GM12878 (cell line): Measurements from ENCODE around the gene SH3YL1. TPM values are rescaled to one million over a fixed set of nuclear protein-coding genes. Genes with fewer than 3 reads are reported as not detected.
A peak's percentile ranks its signal among the peaks of the same experiment; 100 is the strongest.

ENCODE experiments used
- CHD4 ChIP-seq: fragments of 200-600 bp; sonication (generic); IDR thresholded peaks from 2 replicates; pipeline ENCODE4 v1.6.1; 2016; ENCODE audit warnings: mild to moderate bottlenecking
- ELK1 ChIP-seq: IDR thresholded peaks from 2 replicates; pipeline ENCODE4 v1.6.1; 2012; ENCODE audit warnings: low read depth, low read length, improper control_type of control experiment
- FOXM1 ChIP-seq: IDR thresholded peaks from 2 replicates; pipeline ENCODE4 v1.6.1; 2012; ENCODE audit warnings: low read depth, mild to moderate bottlenecking, inconsistent platforms, low read length, moderate library complexity
- JUNB ChIP-seq: IDR thresholded peaks from 2 replicates; pipeline ENCODE4 v1.6.1; 2016; ENCODE audit warnings: antibody characterized with exemption, mild to moderate bottlenecking
- NFIC ChIP-seq: IDR thresholded peaks from 2 replicates; pipeline ENCODE4 v1.6.1; 2012; ENCODE audit warnings: low read depth, mild to moderate bottlenecking, inconsistent platforms, low read length, moderate library complexity
- NR2C2 ChIP-seq: IDR thresholded peaks from 2 replicates; pipeline ENCODE4 v1.6.1; 2011; ENCODE audit warnings: borderline replicate concordance, low read depth; ENCODE audit not compliant: control insufficient read depth, insufficient read length
- NR2F1 ChIP-seq: fragments of 450-650 bp; conservative IDR thresholded peaks from 2 replicates; pipeline ENCODE4 v1.6.1; 2017; ENCODE audit warnings: mild to moderate bottlenecking
- POLR2AphosphoS5 ChIP-seq: IDR thresholded peaks from 2 replicates; pipeline ENCODE4 v1.6.1; 2011; ENCODE audit warnings: mild to moderate bottlenecking, low read length, inconsistent platforms
- RBBP5 ChIP-seq: fragments of 200-600 bp; sonication (generic); conservative IDR thresholded peaks from 2 replicates; pipeline ENCODE4 v1.6.1; 2016
- RELB ChIP-seq: fragments of 450-650 bp; IDR thresholded peaks from 2 replicates; pipeline ENCODE4 v1.6.1; 2017; ENCODE audit warnings: low read depth, mild to moderate bottlenecking, moderate library complexity
- SIN3A ChIP-seq: IDR thresholded peaks from 2 replicates; pipeline ENCODE4 v1.6.1; 2012; ENCODE audit warnings: low read depth, low read length, improper control_type of control experiment
- SUPT20H ChIP-seq: IDR thresholded peaks from 2 replicates; pipeline ENCODE4 v1.6.1; 2011; ENCODE audit warnings: low read depth, mild to moderate bottlenecking, low read length, moderate library complexity, borderline replicate concordance; ENCODE audit not compliant: control insufficient read depth
- polyA plus RNA-seq, 11 experiments: library from polyadenylated mRNA; depleted of rRNA in 4 of 11; unstranded in 6 of 11; stranded (reverse) in 5 of 11; fragments of >200 nt; fragmentation: Nextera tagmentation in 4 of 11; fragmentation: Illumina TruSeq in 1 of 11; extraction: Ambion mirVana in 4 of 11; extraction: Trizol in 1 of 11; gene quantifications; 1 replicate in 1 of 11; 2 replicates in 10 of 11; pipeline versions ENCODE4 v1.2.1 to v1.2.3, GENCODE V29; 2011 to 2016; ENCODE audit warnings: inconsistent platforms in 2 of 11, missing spikeins in 2 of 11, low read depth in 1 of 11
- total RNA-seq, 4 experiments: library from RNA; depleted of rRNA in 3 of 4; stranded (reverse); fragments of >200 nt in 3 of 4; fragmentation: Illumina TruSeq in 1 of 4; extraction: Trizol in 1 of 4; gene quantifications; 2 replicates each; pipeline versions ENCODE4 v1.2.1 to v1.2.3, GENCODE V29; 2013 to 2021
- TF ChIP-seq, protein P1 (sequence below): fragments of 450-650 bp; IDR thresholded peaks from 2 replicates; pipeline ENCODE4 v1.6.1; 2016; ENCODE audit warnings: mild to moderate bottlenecking, moderate library complexity, borderline replicate concordance
- TF ChIP-seq, protein P2 (sequence below): IDR thresholded peaks from 2 replicates; pipeline ENCODE4 v1.6.1; 2011; ENCODE audit warnings: mild to moderate bottlenecking, low read depth, low read length, moderate library complexity; ENCODE audit not compliant: insufficient replicate concordance
- TF ChIP-seq, protein P3 (sequence below), 3 experiments: IDR thresholded peaks in 2 of 3; conservative IDR thresholded peaks in 1 of 3; 2 replicates each; pipeline ENCODE4 v1.5.1; 2011; ENCODE audit warnings: low read depth in 3 of 3, low read length in 3 of 3, mild to moderate bottlenecking in 3 of 3, control low read depth in 2 of 3, moderate library complexity in 2 of 3, inconsistent platforms in 1 of 3, mixed read lengths in 1 of 3; ENCODE audit not compliant: control insufficient read depth in 2 of 3, insufficient read depth in 1 of 3; ENCODE audit errors: extremely low read depth in 1 of 3

Gene SH3YL1
- total and polyA plus RNA-seq, 10 of the 15 experiments (the other 5 are each of a cell fraction or from before 2014, with no cell fraction given): 12.2 to 22.4 (median 17.2) TPM

DNA sequence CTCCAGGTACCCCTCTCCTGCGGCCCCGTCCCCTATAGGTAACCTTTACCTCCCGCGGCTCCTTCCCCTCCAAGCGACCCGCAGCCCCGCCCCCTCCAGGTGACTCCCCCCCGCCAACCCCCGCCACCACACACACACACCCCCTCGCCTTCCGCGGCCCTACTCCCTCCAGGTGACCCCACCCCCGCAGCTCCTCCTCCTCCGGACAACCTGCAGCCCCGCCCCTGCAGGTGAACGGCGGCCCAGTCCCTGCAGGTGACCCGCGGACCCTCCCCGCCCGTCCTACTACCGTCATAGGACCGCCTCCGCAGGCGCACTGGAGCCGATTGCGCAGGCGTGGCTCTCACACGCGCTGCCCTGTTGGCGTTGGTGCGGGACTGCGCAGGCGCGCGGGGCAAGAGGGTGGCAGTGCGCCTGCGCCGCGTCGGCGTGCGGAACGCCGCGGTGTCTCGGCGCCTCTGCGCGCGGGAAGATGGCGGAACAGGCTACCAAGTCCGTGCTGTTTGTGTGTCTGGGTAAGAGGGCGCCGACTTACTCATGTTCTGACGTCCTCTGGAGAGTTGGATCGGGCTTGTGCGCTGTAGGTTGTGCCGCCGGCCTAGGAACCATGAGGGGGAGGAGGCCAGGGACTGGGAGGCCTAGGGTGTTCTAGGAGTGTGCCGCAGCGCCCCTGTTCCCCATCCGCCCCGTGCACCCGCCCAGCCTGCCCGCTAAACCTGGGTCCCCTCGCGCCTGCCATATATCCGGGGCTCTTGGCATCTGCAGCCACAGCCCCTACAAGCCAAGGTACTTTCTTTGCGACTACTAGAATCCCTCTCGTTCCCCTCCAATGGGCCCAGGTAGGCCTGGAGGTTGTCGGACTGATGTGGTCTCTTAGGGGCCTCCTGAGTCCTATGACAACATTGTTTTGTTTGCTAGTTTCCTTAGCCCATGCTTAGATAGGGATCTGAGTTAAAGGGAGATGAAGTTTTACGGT is 949 bp upstream of the SH3YL1 start, which contains the start of gene ACP1 (continued):
- TF ChIP-seq, protein P1, sequence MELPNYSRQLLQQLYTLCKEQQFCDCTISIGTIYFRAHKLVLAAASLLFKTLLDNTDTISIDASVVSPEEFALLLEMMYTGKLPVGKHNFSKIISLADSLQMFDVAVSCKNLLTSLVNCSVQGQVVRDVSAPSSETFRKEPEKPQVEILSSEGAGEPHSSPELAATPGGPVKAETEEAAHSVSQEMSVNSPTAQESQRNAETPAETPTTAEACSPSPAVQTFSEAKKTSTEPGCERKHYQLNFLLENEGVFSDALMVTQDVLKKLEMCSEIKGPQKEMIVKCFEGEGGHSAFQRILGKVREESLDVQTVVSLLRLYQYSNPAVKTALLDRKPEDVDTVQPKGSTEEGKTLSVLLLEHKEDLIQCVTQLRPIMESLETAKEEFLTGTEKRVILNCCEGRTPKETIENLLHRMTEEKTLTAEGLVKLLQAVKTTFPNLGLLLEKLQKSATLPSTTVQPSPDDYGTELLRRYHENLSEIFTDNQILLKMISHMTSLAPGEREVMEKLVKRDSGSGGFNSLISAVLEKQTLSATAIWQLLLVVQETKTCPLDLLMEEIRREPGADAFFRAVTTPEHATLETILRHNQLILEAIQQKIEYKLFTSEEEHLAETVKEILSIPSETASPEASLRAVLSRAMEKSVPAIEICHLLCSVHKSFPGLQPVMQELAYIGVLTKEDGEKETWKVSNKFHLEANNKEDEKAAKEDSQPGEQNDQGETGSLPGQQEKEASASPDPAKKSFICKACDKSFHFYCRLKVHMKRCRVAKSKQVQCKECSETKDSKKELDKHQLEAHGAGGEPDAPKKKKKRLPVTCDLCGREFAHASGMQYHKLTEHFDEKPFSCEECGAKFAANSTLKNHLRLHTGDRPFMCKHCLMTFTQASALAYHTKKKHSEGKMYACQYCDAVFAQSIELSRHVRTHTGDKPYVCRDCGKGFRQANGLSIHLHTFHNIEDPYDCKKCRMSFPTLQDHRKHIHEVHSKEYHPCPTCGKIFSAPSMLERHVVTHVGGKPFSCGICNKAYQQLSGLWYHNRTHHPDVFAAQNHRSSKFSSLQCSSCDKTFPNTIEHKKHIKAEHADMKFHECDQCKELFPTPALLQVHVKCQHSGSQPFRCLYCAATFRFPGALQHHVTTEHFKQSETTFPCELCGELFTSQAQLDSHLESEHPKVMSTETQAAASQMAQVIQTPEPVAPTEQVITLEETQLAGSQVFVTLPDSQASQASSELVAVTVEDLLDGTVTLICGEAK: no peak
- TF ChIP-seq JUNB (no peak), SIN3A (no peak; the same call in none of the 2 replicates), RBBP5 (no peak), POLR2AphosphoS5 (peak; percentile 92), NR2F1 (0 out of 2 replicates have a peak, but pooled peaks have one; percentile 29), SUPT20H (no peak), FOXM1 (no peak), ELK1 (no peak), RELB (peak; percentile 88), NR2C2 (no peak), CHD4 (no peak), NFIC (no peak)
- TF ChIP-seq, protein P2, sequence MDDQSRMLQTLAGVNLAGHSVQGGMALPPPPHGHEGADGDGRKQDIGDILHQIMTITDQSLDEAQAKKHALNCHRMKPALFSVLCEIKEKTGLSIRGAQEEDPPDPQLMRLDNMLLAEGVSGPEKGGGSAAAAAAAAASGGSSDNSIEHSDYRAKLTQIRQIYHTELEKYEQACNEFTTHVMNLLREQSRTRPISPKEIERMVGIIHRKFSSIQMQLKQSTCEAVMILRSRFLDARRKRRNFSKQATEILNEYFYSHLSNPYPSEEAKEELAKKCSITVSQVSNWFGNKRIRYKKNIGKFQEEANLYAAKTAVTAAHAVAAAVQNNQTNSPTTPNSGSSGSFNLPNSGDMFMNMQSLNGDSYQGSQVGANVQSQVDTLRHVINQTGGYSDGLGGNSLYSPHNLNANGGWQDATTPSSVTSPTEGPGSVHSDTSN: no peak
- TF ChIP-seq, protein P3, sequence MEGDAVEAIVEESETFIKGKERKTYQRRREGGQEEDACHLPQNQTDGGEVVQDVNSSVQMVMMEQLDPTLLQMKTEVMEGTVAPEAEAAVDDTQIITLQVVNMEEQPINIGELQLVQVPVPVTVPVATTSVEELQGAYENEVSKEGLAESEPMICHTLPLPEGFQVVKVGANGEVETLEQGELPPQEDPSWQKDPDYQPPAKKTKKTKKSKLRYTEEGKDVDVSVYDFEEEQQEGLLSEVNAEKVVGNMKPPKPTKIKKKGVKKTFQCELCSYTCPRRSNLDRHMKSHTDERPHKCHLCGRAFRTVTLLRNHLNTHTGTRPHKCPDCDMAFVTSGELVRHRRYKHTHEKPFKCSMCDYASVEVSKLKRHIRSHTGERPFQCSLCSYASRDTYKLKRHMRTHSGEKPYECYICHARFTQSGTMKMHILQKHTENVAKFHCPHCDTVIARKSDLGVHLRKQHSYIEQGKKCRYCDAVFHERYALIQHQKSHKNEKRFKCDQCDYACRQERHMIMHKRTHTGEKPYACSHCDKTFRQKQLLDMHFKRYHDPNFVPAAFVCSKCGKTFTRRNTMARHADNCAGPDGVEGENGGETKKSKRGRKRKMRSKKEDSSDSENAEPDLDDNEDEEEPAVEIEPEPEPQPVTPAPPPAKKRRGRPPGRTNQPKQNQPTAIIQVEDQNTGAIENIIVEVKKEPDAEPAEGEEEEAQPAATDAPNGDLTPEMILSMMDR (IDR thresholded peaks at IDR 0.05 in 2 of 3, conservative IDR thresholded peaks at IDR 0.05 in 1 of 3; ENCODE audit: control insufficient read depth in 2 of 3, extremely low read depth in 1 of 3, insufficient read depth in 1 of 3, low read depth in 3 of 3, low read length in 3 of 3): no peak
